OCI-LY7 (cell line): ENCODE measurements around the gene P3H3.

Experiments
- EZH2phosphoT487 ChIP-seq: fragments of 200-600 bp; sonication (generic); IDR thresholded peaks from 2 replicates; pipeline ENCODE4 v1.6.1; 2018; ENCODE audit warnings: low read depth, borderline replicate concordance, mild to moderate bottlenecking, mixed run types, antibody characterized with exemption, low read length, moderate library complexity, mixed read lengths
- TF ChIP-seq, protein P1 (sequence below): fragments of 200-600 bp; sonication (generic); conservative IDR thresholded peaks from 2 replicates; pipeline ENCODE4 v1.5.1; 2014; ENCODE audit warnings: mild to moderate bottlenecking, antibody characterized with exemption, low read length, moderate library complexity, mixed read lengths

DNA sequence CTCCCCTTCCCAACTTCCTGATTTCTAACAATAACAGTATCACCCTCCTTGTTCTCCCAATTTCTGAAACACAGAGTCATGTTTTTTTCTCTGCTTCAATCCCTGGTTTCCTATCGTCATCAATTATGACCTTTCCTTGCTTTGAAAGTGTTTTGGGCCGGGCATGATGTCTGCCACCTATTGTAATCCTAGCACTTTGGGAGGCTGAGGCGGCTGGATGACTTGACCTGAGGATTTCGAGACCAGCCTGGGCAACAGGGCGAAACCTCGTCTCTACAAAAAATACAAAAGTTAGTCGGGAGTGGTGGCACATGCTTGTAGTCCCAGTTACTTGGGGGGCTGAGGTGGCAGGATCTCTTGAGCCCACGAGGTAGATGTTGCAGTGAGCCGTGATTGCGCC, 19.2 kb upstream of the P3H3 start:
- TF ChIP-seq, protein P1, sequence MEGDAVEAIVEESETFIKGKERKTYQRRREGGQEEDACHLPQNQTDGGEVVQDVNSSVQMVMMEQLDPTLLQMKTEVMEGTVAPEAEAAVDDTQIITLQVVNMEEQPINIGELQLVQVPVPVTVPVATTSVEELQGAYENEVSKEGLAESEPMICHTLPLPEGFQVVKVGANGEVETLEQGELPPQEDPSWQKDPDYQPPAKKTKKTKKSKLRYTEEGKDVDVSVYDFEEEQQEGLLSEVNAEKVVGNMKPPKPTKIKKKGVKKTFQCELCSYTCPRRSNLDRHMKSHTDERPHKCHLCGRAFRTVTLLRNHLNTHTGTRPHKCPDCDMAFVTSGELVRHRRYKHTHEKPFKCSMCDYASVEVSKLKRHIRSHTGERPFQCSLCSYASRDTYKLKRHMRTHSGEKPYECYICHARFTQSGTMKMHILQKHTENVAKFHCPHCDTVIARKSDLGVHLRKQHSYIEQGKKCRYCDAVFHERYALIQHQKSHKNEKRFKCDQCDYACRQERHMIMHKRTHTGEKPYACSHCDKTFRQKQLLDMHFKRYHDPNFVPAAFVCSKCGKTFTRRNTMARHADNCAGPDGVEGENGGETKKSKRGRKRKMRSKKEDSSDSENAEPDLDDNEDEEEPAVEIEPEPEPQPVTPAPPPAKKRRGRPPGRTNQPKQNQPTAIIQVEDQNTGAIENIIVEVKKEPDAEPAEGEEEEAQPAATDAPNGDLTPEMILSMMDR, result no peak
- no peak for TF ChIP-seq EZH2phosphoT487
